OCI-LY1 (cell line): ENCODE results near the gene CSNK2A3.

Experiments
- CTCF ChIP-seq: fragments of 200-600 bp; sonication (generic), shearing (Covaris generic); IDR thresholded peaks from 2 replicates; pipeline ENCODE4 v1.5.1; 2017; ENCODE audit warnings: mild to moderate bottlenecking, antibody characterized with exemption, low read length, moderate library complexity, mixed read lengths
- EZH2 ChIP-seq: fragments of 200-600 bp; sonication (generic), shearing (Covaris generic); IDR thresholded peaks from 2 replicates; pipeline ENCODE4 v1.8.0; 2017; ENCODE audit warnings: borderline replicate concordance, mixed run types, mild to moderate bottlenecking, antibody characterized with exemption, low read length, moderate library complexity, mixed read lengths

- no peak for TF ChIP-seq CTCF
- TF ChIP-seq EZH2: no peak
Observed at GRCh38 chr11:11366793-11367192, 13.7 kb upstream of the CSNK2A3 start.
